Measurements from ENCODE around the gene FBXO21. TPM values are rescaled to one million over a fixed set of nuclear protein-coding genes. Genes with fewer than 3 reads are reported as not detected.
"Not testable (repeated sequence)": the region's sequence is repeated elsewhere in the genome, so short reads cannot be mapped to it uniquely, and the experiment has no call there.

The FBXO21 gene
- 10 to 100 TPM; 38.7 to 42.2 (median 39.3) TPM for total RNA-seq
- 13.3 TPM for polyA plus RNA-seq
- long read RNA-seq, donor 1, full-length matches to known transcripts, result 171 of 191 reads
- long read RNA-seq, donor 1, partial matches to known transcripts, result 9 of 191 reads
- long read RNA-seq, donor 1, other reads (novel, unspliced or antisense), result 11 of 191 reads
- long read RNA-seq, donor 2, full-length matches to known transcripts, result 56 of 61 reads
- long read RNA-seq, donor 2, partial matches to known transcripts, result 3 of 61 reads
- long read RNA-seq, donor 2, other reads (novel, unspliced or antisense), result 2 of 61 reads
- long read RNA-seq, donor 3, full-length matches to known transcripts, result 187 of 226 reads
- long read RNA-seq, donor 3, partial matches to known transcripts, result 22 of 226 reads
- long read RNA-seq, donor 3, other reads (novel, unspliced or antisense), result 17 of 226 reads
- long read RNA-seq, donor 4, full-length matches to known transcripts, result 58 of 69 reads
- long read RNA-seq, donor 4, partial matches to known transcripts, result 7 of 69 reads
- long read RNA-seq, donor 4, other reads (novel, unspliced or antisense), result 4 of 69 reads

DNA sequence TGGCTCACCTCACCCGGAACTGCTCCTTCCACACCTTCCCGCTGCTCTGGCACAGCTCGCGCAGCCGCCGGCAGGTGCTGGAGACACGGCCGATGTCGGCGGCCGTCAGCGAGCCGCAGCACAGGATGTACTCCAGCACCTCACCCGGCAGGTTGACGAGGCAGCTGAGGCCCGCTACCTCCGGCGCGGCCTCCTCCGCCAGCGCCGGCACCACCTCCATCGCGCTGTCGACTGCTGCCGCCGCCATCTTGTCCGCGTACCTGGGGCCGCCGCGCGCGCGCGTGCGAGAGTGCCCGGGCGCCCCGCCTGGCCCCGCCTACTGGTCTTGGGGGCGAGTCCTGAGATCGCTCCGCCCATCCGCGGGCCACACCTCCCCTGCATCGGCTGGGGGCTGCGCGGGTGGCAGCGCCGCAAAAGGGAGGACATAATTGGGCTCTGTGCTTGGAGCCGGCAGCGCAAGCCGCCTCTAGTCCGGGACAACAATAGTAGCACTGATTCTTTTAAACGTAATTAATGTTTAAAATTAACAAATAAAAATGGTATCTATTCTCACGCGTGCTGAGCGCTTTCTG lies at the start of gene FBXO21:
FBXO21 (minus strand) TSS at position 261 of the 572 bp plus-strand sequence; CDS start at position 247, 14 bp downstream.
- H3K4me1 ChIP-seq (ENCODE audit: control insufficient read depth, insufficient read depth, low read length), result no peaks in the 10 kb centered on the region
- peak; percentile 92 to 97 (median 97) for DNase-seq
- H3K9me3 ChIP-seq (ENCODE audit: control insufficient read depth, low read length), result no peaks in the 10 kb centered on the region
- peak; percentile 98 for ATAC-seq
- WGBS, result 1% methylated on average over 59 of the region's 59 CpGs
- peak within 1 kb of the TSS; percentile 68 for H3K27ac ChIP-seq (ENCODE audit: low read length)
- no peaks in the 10 kb centered on the region for H3K27me3 ChIP-seq (ENCODE audit: control insufficient read depth, insufficient read depth)
- peak within 1 kb of the TSS; percentile 93 for H3K4me3 ChIP-seq (ENCODE audit: low read length)
- intact Hi-C loops (cut with DNase I), result no loop called here

DNA sequence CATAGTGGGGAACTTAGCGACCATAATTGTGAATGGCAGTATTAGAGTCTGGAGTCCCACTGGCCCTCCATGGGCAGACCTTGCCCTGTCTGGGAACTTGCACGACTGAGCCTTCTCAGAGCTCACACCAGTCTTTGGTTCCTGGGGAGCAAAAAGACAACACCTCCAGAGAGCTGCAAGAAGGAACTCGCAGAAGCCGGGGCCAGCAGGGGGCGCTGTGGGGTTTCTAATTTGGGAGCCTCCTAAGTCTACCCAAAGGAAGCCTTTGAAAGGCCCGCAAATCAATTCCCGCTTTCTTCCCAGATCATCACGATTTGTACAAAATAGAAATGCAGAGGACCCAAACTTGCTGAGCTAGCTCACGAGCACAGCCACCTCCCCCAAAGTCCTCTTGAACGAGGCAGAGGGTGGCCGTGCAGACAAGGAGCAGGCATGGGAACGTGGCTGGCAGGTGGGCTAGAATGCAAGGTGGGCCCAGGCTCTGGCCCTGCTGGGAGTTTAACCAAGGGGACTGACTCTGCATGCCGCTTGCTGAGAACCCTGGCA lies 46.3 kb upstream of the FBXO21 start:
- WGBS, result 9% methylated on average over 13 of the region's 13 CpGs
- intact Hi-C loops (cut with DNase I), result loop anchor here in 3 of 4 donors (5.0 to 10.0 kb wide), 2 partner anchors 348 to 601 kb away; no protein-coding TSS in a partner anchor
- H3K4me1 ChIP-seq (ENCODE audit: control insufficient read depth, insufficient read depth, low read length), result no peaks in the 10 kb centered on the region
- H3K9me3 ChIP-seq (ENCODE audit: control insufficient read depth, low read length), result no peaks in the 10 kb centered on the region
- DNase-seq, result peak; percentile 76 to 92 (median 89)
- H3K27me3 ChIP-seq (ENCODE audit: control insufficient read depth, insufficient read depth), result no peaks in the 10 kb centered on the region
- no peak overlapping the region for H3K4me3 ChIP-seq (ENCODE audit: low read length)
- no peak overlapping the region for H3K27ac ChIP-seq (ENCODE audit: low read length)
- ATAC-seq, result peak; percentile 43 to 68

DNA sequence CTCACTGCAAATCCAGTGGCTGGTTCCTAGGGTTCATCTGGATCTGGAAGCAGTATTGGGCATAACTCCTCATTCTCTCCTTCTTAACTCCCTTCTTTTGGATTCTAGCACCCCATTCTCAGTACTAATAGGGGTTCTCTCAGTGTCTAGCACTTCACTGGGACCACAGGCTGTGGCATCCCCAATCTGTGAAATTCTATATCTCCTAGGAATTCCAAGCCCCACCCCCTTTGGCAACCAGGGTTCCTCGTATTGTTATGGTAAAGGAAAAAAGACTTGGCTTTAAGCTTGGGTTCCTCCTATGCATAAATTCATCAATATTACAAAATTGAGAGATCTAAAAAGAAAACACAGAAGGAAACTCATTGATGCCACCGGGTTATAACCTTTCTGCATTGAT lies 45.0 kb upstream of the FBXO21 start:
- intact Hi-C loops (cut with DNase I), result loop anchor here in 3 of 4 donors (5.0 to 10.0 kb wide), 2 partner anchors 350 to 602 kb away; no protein-coding TSS in a partner anchor
- Histone ChIP-seq H3K4me3 (ENCODE audit: low read length) (no peak overlapping the region), H3K9me3 (ENCODE audit: control insufficient read depth, low read length) (no peaks in the 10 kb centered on the region), H3K27ac (ENCODE audit: low read length) (no peak overlapping the region), H3K4me1 (ENCODE audit: control insufficient read depth, insufficient read depth, low read length) (no peaks in the 10 kb centered on the region), H3K27me3 (ENCODE audit: control insufficient read depth, insufficient read depth) (no peaks in the 10 kb centered on the region)
- 26% methylated on average over 2 of the region's 2 CpGs for WGBS
- ATAC-seq (no peak), DNase-seq (no peak)

GRCh38 chr12:117234441-117234840 lies 44.2 kb upstream of the FBXO21 start:
- 81% methylated on average over 15 of the region's 15 CpGs for WGBS
- H3K27me3 ChIP-seq (ENCODE audit: control insufficient read depth, insufficient read depth), result no peaks in the 10 kb centered on the region
- no peak overlapping the region for H3K27ac ChIP-seq (ENCODE audit: low read length)
- no peaks in the 10 kb centered on the region for H3K9me3 ChIP-seq (ENCODE audit: control insufficient read depth, low read length)
- ATAC-seq (no peak), DNase-seq (no peak)
- intact Hi-C loops (cut with DNase I), result loop anchor here in 1 of 4 donors (10.0 kb wide), 1 partner anchor 350 kb away; no protein-coding TSS in a partner anchor
- no peaks in the 10 kb centered on the region for H3K4me1 ChIP-seq (ENCODE audit: control insufficient read depth, insufficient read depth, low read length)
- no peak overlapping the region for H3K4me3 ChIP-seq (ENCODE audit: low read length)

- intact Hi-C loops (cut with DNase I), result loop anchor here in 1 of 4 donors (10.0 kb wide), 1 partner anchor 353 kb away; no protein-coding TSS in a partner anchor
- Histone ChIP-seq H3K9me3 (ENCODE audit: control insufficient read depth, low read length) (no peaks in the 10 kb centered on the region), H3K27ac (ENCODE audit: low read length) (no peak overlapping the region), H3K27me3 (ENCODE audit: control insufficient read depth, insufficient read depth) (no peaks in the 10 kb centered on the region), H3K4me3 (ENCODE audit: low read length) (no peak overlapping the region), H3K4me1 (ENCODE audit: control insufficient read depth, insufficient read depth, low read length) (no peaks in the 10 kb centered on the region)
- no peak for DNase-seq
- WGBS, result 88% methylated on average over 11 of the region's 11 CpGs
- no peak for ATAC-seq
These were observed 41.5 kb upstream of the FBXO21 start for GRCh38 chr12:117231750-117232149.

- H3K4me3 ChIP-seq (ENCODE audit: low read length), result no peak overlapping the region
- ATAC-seq (no peak), DNase-seq (no peak)
- WGBS, result 36% methylated on average over 2 of the region's 2 CpGs
- no peaks in the 10 kb centered on the region for H3K27me3 ChIP-seq (ENCODE audit: control insufficient read depth, insufficient read depth)
- H3K4me1 ChIP-seq (ENCODE audit: control insufficient read depth, insufficient read depth, low read length), result no peaks in the 10 kb centered on the region
- intact Hi-C loops (cut with DNase I), result no loop called here
- no peaks in the 10 kb centered on the region for H3K9me3 ChIP-seq (ENCODE audit: control insufficient read depth, low read length)
- H3K27ac ChIP-seq (ENCODE audit: low read length), result no peak overlapping the region
These were observed 38.0 kb upstream of the FBXO21 start for GRCh38 chr12:117228239-117228638.

DNA sequence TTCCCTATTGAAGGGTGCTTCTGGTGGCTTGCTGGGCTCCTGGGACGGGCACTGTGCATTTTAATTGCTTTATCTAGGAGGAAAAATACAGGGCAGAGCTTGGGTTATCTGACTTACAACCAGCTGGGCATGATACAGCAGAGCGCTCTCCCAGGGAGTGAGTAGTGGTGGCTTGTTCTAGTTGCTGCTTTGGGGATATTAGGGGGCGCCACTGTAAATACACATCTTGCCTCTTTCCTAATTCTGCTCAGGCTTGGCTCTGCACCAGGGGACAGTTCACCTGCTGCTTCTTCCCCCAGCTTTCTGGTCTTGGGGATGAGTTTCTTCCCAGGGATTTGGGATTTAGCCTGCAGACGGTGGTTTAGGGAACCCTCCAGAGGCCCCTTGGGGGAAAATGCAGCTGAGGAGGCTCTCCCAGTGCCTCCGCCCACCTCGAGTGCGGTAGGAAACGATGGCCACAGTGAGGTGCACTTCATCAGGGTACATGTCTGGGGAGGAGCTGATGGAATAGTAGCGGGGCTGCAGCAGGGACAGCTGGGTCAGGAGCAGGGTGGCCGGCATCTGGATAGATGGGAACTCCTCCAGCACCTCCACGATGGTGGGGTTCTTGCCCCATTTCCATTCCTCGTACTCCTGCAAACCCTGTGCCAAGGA lies 36.9 kb upstream of the FBXO21 start:
- no peak for ATAC-seq
- Histone ChIP-seq H3K4me3 (ENCODE audit: low read length) (no peak overlapping the region), H3K9me3 (ENCODE audit: control insufficient read depth, low read length) (no peaks in the 10 kb centered on the region), H3K27ac (ENCODE audit: low read length) (no peak overlapping the region), H3K27me3 (ENCODE audit: control insufficient read depth, insufficient read depth) (no peaks in the 10 kb centered on the region), H3K4me1 (ENCODE audit: control insufficient read depth, insufficient read depth, low read length) (no peaks in the 10 kb centered on the region)
- intact Hi-C loops (cut with DNase I), result no loop called here
- no peak for DNase-seq
- WGBS, result 47% methylated on average over 12 of the region's 12 CpGs

DNA sequence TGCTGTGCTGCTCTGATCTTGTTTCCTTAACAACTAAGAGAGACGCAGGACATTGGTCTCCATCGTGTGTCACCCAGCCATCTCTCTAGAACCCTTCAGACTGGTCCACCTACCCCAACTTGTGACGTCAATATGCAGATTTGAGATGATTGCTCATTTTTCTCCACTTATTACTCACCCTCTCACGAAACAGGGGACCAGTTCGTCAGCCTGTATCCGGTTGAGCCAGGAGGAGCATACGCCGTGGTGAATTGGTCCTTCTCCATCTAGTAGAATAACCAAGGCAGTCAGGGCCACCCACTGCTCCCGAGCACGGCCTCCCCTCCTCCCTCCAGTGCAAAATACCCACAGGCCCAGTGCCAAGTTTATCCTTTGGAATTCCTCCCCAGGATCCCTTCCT lies 36.2 kb upstream of the FBXO21 start:
- no peaks in the 10 kb centered on the region for H3K27me3 ChIP-seq (ENCODE audit: control insufficient read depth, insufficient read depth)
- H3K4me1 ChIP-seq (ENCODE audit: control insufficient read depth, insufficient read depth, low read length), result no peaks in the 10 kb centered on the region
- DNase-seq, result no peak
- H3K27ac ChIP-seq (ENCODE audit: low read length), result no peak overlapping the region
- WGBS, result 76% methylated on average over 10 of the region's 10 CpGs
- ATAC-seq, result no peak
- intact Hi-C loops (cut with DNase I), result no loop called here
- H3K9me3 ChIP-seq (ENCODE audit: control insufficient read depth, low read length), result no peaks in the 10 kb centered on the region
- no peak overlapping the region for H3K4me3 ChIP-seq (ENCODE audit: low read length)

GRCh38 chr12:117225179-117225578 lies 34.9 kb upstream of the FBXO21 start:
- Histone ChIP-seq H3K9me3 (ENCODE audit: control insufficient read depth, low read length) (no peaks in the 10 kb centered on the region), H3K4me3 (ENCODE audit: low read length) (no peak overlapping the region), H3K27me3 (ENCODE audit: control insufficient read depth, insufficient read depth) (no peaks in the 10 kb centered on the region), H3K4me1 (ENCODE audit: control insufficient read depth, insufficient read depth, low read length) (no peaks in the 10 kb centered on the region), H3K27ac (ENCODE audit: low read length) (no peak overlapping the region)
- no peak for ATAC-seq
- intact Hi-C loops (cut with DNase I), result no loop called here
- 88% methylated on average over 6 of the region's 6 CpGs for WGBS
- DNase-seq, result no peak

GRCh38 chr12:117220947-117221346 lies 30.7 kb upstream of the FBXO21 start:
- not testable (repeated sequence) for ATAC-seq; H3K9me3 ChIP-seq (ENCODE audit: control insufficient read depth, low read length); H3K27ac ChIP-seq (ENCODE audit: low read length); H3K4me3 ChIP-seq (ENCODE audit: low read length); H3K27me3 ChIP-seq (ENCODE audit: control insufficient read depth, insufficient read depth); DNase-seq; H3K4me1 ChIP-seq (ENCODE audit: control insufficient read depth, insufficient read depth, low read length)
- WGBS, result 75% methylated on average over 5 of the region's 5 CpGs
- intact Hi-C loops (cut with DNase I), result loop anchor here in 1 of 4 donors (5.0 kb wide), 1 partner anchor 621 kb away; no protein-coding TSS in a partner anchor
